OCI-LY7 (cell line): Measurements from ENCODE around the gene SRPRB. TPM values are rescaled to one million over a fixed set of nuclear protein-coding genes. Genes with fewer than 3 reads are reported as not detected.

ENCODE experiments used
- BruUV-seq: library from RNA; stranded (reverse); fragments of 400-500 nt; replicated peaks from 2 replicates; lab custom pipeline; 2021; lab: Mats Ljungman, UMichigan
- CTCF ChIA-PET: fragments of 300-600 bp; sonication (Branson Sonifier 250); formaldehyde crosslinking; loops from one replicate; lab custom pipeline; 2022; ENCODE audit warnings: antibody characterized with exemption; ENCODE audit not compliant: unreplicated experiment; lab: Charles Lee
- POLR2A ChIA-PET: fragments of 300-600 bp; sonication (Branson Sonifier 250); formaldehyde crosslinking; loops from one replicate; lab custom pipeline; 2022; ENCODE audit warnings: antibody characterized with exemption; lab: Charles Lee
- DNase-seq: peaks from one replicate; pipeline ENCODE4 v3.0.0-alpha.2; 2015; ENCODE audit warnings: low spot score
- H2AFZ ChIP-seq: fragments of 200-600 bp; sonication (generic), shearing (Covaris generic); 2 replicates; pipeline ENCODE4 v1.6.1; 2014; ENCODE audit warnings: mild to moderate bottlenecking, antibody characterized with exemption, low read length, moderate library complexity
- H3K27ac ChIP-seq: fragments of 200-600 bp; sonication (generic); 2 replicates; pipeline ENCODE4 v1.5.1; 2014; ENCODE audit warnings: mixed run types, low read depth, mild to moderate bottlenecking, moderate library complexity, low read length, inconsistent platforms; ENCODE audit not compliant: poor library complexity, severe bottlenecking
- H3K36me3 ChIP-seq: fragments of 200-600 bp; sonication (generic); 2 replicates; pipeline ENCODE4 v1.6.1; 2014; ENCODE audit warnings: mild to moderate bottlenecking, antibody characterized with exemption, low read length, moderate library complexity, mixed read lengths; ENCODE audit not compliant: insufficient read depth
- H3K4me1 ChIP-seq: fragments of 200-600 bp; sonication (generic); 2 replicates; pipeline ENCODE4 v1.5.1; 2014; ENCODE audit warnings: mild to moderate bottlenecking, low read length; ENCODE audit not compliant: insufficient read depth, poor library complexity, severe bottlenecking
- H3K4me2 ChIP-seq: fragments of 200-600 bp; sonication (generic); 2 replicates; pipeline ENCODE4 v1.6.1; 2014; ENCODE audit warnings: mild to moderate bottlenecking, low read length
- H3K4me3 ChIP-seq: fragments of 200-600 bp; sonication (generic); 2 replicates; pipeline ENCODE4 v1.5.1; 2014; ENCODE audit warnings: mild to moderate bottlenecking, low read depth, low read length; ENCODE audit not compliant: poor library complexity, severe bottlenecking
- H3K79me2 ChIP-seq: fragments of 200-600 bp; sonication (generic); 2 replicates; pipeline ENCODE4 v1.6.1; 2016; ENCODE audit warnings: low read depth, mild to moderate bottlenecking, low read length, moderate library complexity, mixed read lengths; ENCODE audit not compliant: insufficient read depth
- H3K9me2 ChIP-seq: fragments of 200-600 bp; sonication (generic); 2 replicates; pipeline ENCODE4 v1.6.1; 2016; ENCODE audit warnings: mild to moderate bottlenecking, low read length, mixed read lengths; ENCODE audit not compliant: insufficient read depth
- H3K9me3 ChIP-seq: fragments of 200-600 bp; sonication (generic); 2 replicates; pipeline ENCODE4 v1.6.1; 2014; ENCODE audit warnings: mild to moderate bottlenecking, mixed run types, low read length, mixed read lengths
- H4K20me1 ChIP-seq: fragments of 200-600 bp; sonication (generic); 2 replicates; pipeline ENCODE4 v1.6.1; 2014; ENCODE audit warnings: mild to moderate bottlenecking, antibody characterized with exemption, low read length, moderate library complexity, mixed read lengths; ENCODE audit not compliant: insufficient read depth
- EZH2phosphoT487 ChIP-seq: fragments of 200-600 bp; sonication (generic); IDR thresholded peaks from 2 replicates; pipeline ENCODE4 v1.6.1; 2018; ENCODE audit warnings: low read depth, borderline replicate concordance, mild to moderate bottlenecking, mixed run types, antibody characterized with exemption, low read length, moderate library complexity, mixed read lengths
- intact Hi-C: fragments of 100-400 bp; cut with micrococcal nuclease; formaldehyde crosslinking; loops from one replicate; pipeline ENCODE4 v1.10.0; 2022; ENCODE audit not compliant: unreplicated experiment
- total RNA-seq, 2 experiments: library from RNA; depleted of rRNA in 1 of 2; stranded (reverse); fragments of >200 nt in 1 of 2; shearing (Covaris generic) in 1 of 2; gene quantifications; 2 replicates each; pipeline ENCODE4 v1.2.3, GENCODE V29; 2014 to 2022
- TF ChIP-seq, protein P1 (sequence below): fragments of 200-600 bp; sonication (generic); conservative IDR thresholded peaks from 2 replicates; pipeline ENCODE4 v1.5.1; 2014; ENCODE audit warnings: mild to moderate bottlenecking, antibody characterized with exemption, low read length, moderate library complexity, mixed read lengths

SRPRB gene
- total RNA-seq, 2 experiments from 2014 or later, result 39.4 to 54.1 TPM

DNA sequence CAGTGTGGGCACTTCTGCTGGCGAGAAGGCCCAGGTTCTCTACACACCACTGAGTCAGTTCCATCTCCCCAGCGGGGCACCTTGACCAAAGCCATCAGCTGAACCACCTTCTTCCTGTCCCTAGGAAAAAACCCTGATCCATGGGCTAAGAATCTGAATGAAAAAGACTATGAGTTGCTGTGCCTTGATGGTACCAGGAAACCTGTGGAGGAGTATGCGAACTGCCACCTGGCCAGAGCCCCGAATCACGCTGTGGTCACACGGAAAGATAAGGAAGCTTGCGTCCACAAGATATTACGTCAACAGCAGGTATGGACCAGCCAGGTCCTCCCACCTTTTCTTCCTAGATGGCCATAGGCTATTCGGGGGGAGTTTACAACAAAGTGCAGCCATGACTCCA, 30.3 kb upstream of the SRPRB start:
- CTCF ChIA-PET, result no interaction called here
- Histone ChIP-seq H3K4me1 (no peaks in the 10 kb centered on the region), H4K20me1 (no peaks in the 10 kb centered on the region), H3K9me3 (no peaks in the 10 kb centered on the region), H3K4me3 (no peak overlapping the region), H3K36me3 (no peaks in the 10 kb centered on the region), H3K4me2 (no peak overlapping the region), H3K79me2 (no peaks in the 10 kb centered on the region), H2AFZ (no peak overlapping the region), H3K27ac (no peak overlapping the region), H3K9me2 (no peaks in the 10 kb centered on the region)
- TF ChIP-seq, protein P1, sequence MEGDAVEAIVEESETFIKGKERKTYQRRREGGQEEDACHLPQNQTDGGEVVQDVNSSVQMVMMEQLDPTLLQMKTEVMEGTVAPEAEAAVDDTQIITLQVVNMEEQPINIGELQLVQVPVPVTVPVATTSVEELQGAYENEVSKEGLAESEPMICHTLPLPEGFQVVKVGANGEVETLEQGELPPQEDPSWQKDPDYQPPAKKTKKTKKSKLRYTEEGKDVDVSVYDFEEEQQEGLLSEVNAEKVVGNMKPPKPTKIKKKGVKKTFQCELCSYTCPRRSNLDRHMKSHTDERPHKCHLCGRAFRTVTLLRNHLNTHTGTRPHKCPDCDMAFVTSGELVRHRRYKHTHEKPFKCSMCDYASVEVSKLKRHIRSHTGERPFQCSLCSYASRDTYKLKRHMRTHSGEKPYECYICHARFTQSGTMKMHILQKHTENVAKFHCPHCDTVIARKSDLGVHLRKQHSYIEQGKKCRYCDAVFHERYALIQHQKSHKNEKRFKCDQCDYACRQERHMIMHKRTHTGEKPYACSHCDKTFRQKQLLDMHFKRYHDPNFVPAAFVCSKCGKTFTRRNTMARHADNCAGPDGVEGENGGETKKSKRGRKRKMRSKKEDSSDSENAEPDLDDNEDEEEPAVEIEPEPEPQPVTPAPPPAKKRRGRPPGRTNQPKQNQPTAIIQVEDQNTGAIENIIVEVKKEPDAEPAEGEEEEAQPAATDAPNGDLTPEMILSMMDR, result no peak
- TF ChIP-seq EZH2phosphoT487, result no peak
- intact Hi-C loops, result no loop called here
- DNase-seq, result no peak
- POLR2A ChIA-PET, result no interaction called here
- no TSS peak for BruUV-seq

DNA sequence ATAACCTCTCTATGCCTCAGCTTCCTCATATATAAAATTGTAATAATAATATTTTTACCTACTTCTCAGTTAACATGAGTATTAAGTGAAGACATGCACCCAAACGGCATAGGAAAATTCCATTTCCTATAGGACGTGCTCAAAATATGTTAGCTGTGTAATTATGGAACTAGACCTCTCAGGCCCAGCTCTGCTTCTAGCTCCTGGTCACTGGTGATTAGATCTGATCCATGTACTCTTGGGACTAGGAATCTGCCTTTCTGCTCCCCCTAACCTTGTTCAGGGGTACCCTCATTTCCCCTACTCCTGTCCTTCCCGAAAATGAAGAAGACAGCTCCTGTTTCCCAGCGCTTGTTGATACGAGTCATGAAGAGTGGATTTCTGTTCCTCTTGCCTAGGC, 29.8 kb upstream of the SRPRB start:
- Histone ChIP-seq H3K4me3 (no peak overlapping the region), H4K20me1 (no peaks in the 10 kb centered on the region), H3K9me2 (no peaks in the 10 kb centered on the region), H3K4me1 (no peaks in the 10 kb centered on the region), H3K27ac (no peak overlapping the region), H3K79me2 (no peaks in the 10 kb centered on the region), H2AFZ (no peak overlapping the region), H3K4me2 (no peak overlapping the region), H3K36me3 (no peaks in the 10 kb centered on the region), H3K9me3 (no peaks in the 10 kb centered on the region)
- no peak for DNase-seq
- BruUV-seq, result no TSS peak
- intact Hi-C loops, result no loop called here
- ChIA-PET CTCF (no interaction called here), POLR2A (no interaction called here)
- TF ChIP-seq, protein P1, result no peak
- no peak for TF ChIP-seq EZH2phosphoT487

DNA sequence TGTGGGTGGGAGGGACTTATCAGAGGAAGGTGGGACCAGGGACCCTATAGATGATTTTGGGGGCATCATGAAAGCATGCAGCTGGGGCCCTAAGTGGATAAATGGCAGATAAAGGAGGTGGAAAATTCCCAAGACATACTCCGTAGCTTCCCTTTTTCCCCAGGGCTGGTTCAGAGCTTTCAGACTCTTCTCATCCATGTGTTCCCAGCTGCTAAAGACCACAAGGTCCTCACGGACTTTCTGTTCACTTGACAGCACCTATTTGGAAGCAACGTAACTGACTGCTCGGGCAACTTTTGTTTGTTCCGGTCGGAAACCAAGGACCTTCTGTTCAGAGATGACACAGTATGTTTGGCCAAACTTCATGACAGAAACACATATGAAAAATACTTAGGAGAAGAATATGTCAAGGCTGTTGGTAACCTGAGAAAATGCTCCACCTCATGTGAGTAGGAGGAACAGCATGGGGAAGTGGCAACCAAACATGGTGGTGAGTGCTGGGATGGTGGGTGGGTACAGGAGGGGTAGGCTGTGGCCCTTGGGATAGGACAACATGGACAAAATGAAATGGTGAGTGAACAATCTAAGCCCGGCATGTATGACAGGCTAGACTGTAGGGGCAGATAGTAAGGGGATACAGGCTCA, 28.7 kb upstream of the SRPRB start:
- no peak overlapping the region for H3K4me2 ChIP-seq
- DNase-seq, result no peak
- H4K20me1 ChIP-seq, result no peaks in the 10 kb centered on the region
- no peak for TF ChIP-seq EZH2phosphoT487
- TF ChIP-seq, protein P1, result no peak
- H3K79me2 ChIP-seq, result no peaks in the 10 kb centered on the region
- no peak overlapping the region for H2AFZ ChIP-seq
- BruUV-seq, result no TSS peak
- H3K36me3 ChIP-seq, result no peaks in the 10 kb centered on the region
- H3K4me3 ChIP-seq, result no peak overlapping the region
- intact Hi-C loops, result no loop called here
- no peaks in the 10 kb centered on the region for H3K9me2 ChIP-seq
- ChIA-PET POLR2A (no interaction called here), CTCF (no interaction called here)
- no peaks in the 10 kb centered on the region for H3K4me1 ChIP-seq
- no peaks in the 10 kb centered on the region for H3K9me3 ChIP-seq
- no peak overlapping the region for H3K27ac ChIP-seq
